Measurements from ENCODE around the gene SLC16A6.
"Not testable (repeated sequence)": the region's sequence is repeated elsewhere in the genome, so short reads cannot be mapped to it uniquely, and the experiment has no call there.

SLC16A6 gene

GRCh38 chr17:68290268-68290954 is 516 bp downstream of the SLC16A6 start:
- peak; percentile 29 to 38 for DNase-seq (ENCODE audit: low read depth in 2 of 2)

- no peak for DNase-seq (ENCODE audit: low read depth in 2 of 2)
Measured at GRCh38 chr17:68289936-68290267, 1.0 kb downstream of the SLC16A6 start.

GRCh38 chr17:68289473-68289872 is 1.5 kb downstream of the SLC16A6 start:
- no peak for DNase-seq (ENCODE audit: low read depth in 2 of 2)

GRCh38 chr17:68288804-68289203 is 2.1 kb downstream of the SLC16A6 start:
- no peak for DNase-seq (ENCODE audit: low read depth in 2 of 2)

- no peak for DNase-seq (ENCODE audit: low read depth in 2 of 2)
Measured at GRCh38 chr17:68288375-68288774, 2.6 kb downstream of the SLC16A6 start.

- not testable (repeated sequence) for DNase-seq (ENCODE audit: low read depth in 2 of 2)
Measured at GRCh38 chr17:68281965-68282364, 9.0 kb downstream of the SLC16A6 start.

GRCh38 chr17:68277807-68278206 is 13.1 kb downstream of the SLC16A6 start:
- DNase-seq (ENCODE audit: low read depth in 2 of 2), result no peak

- DNase-seq (ENCODE audit: low read depth in 2 of 2), result not testable (repeated sequence)
Measured at GRCh38 chr17:68276339-68276738, 14.6 kb downstream of the SLC16A6 start.

- no peak for DNase-seq (ENCODE audit: low read depth in 2 of 2)
Measured at GRCh38 chr17:68273722-68274121, 17.2 kb downstream of the SLC16A6 start.

- DNase-seq (ENCODE audit: low read depth in 2 of 2), result not testable (repeated sequence)
Measured at GRCh38 chr17:68265833-68266232, 25.1 kb downstream of the SLC16A6 start.

- not testable (repeated sequence) for DNase-seq (ENCODE audit: low read depth in 2 of 2)
Measured at GRCh38 chr17:68263101-68263681, 27.7 kb downstream of the SLC16A6 start.

GRCh38 chr17:68262467-68262866 is 28.5 kb downstream of the SLC16A6 start:
- not testable (repeated sequence) for DNase-seq (ENCODE audit: low read depth in 2 of 2)

GRCh38 chr17:68260051-68260762 is 30.7 kb downstream of the SLC16A6 start:
- no peak for DNase-seq (ENCODE audit: low read depth in 2 of 2)

GRCh38 chr17:68259648-68259951 is 31.3 kb downstream of the SLC16A6 start:
- DNase-seq (ENCODE audit: low read depth in 2 of 2), result not testable (repeated sequence)

- DNase-seq (ENCODE audit: low read depth in 2 of 2), result peak; percentile 51 to 62
Measured at GRCh38 chr17:68258890-68259647, 31.9 kb downstream of the SLC16A6 start.

- no peak for DNase-seq (ENCODE audit: low read depth in 2 of 2)
Measured at GRCh38 chr17:68257934-68258333, 33.0 kb downstream of the SLC16A6 start.

GRCh38 chr17:68256701-68257100 is 34.2 kb downstream of the SLC16A6 start:
- not testable (repeated sequence) for DNase-seq (ENCODE audit: low read depth in 2 of 2)

- no peak for DNase-seq (ENCODE audit: low read depth in 2 of 2)
Measured at GRCh38 chr17:68255731-68256538, 35.0 kb downstream of the SLC16A6 start.

- DNase-seq (ENCODE audit: low read depth in 2 of 2), result no peak
Measured at GRCh38 chr17:68255151-68255550, 35.8 kb downstream of the SLC16A6 start.

- not testable (repeated sequence) for DNase-seq (ENCODE audit: low read depth in 2 of 2)
Measured at GRCh38 chr17:68253426-68253825, 37.5 kb downstream of the SLC16A6 start.

GRCh38 chr17:68249354-68249765 is 41.6 kb downstream of the SLC16A6 start:
- DNase-seq (ENCODE audit: low read depth in 2 of 2), result no peak

GRCh38 chr17:68248891-68249290 is 42.0 kb downstream of the SLC16A6 start:
- DNase-seq (ENCODE audit: low read depth in 2 of 2), result no peak

Measured in stimulated activated CD8-positive, alpha-beta memory T cell treated with anti-CD3 and anti-CD28 coated beads, Interleukin-2, amount 100 ng/mL, for 48 hours (primary cell).